Measurements from ENCODE around the gene G3BP2. TPM values are rescaled to one million over a fixed set of nuclear protein-coding genes. Genes with fewer than 3 reads are reported as not detected.
"Not testable (repeated sequence)": the region's sequence is repeated elsewhere in the genome, so short reads cannot be mapped to it uniquely, and the experiment has no call there.

G3BP2 gene
- 35.8 and 36.3 TPM in 2 replicates for total RNA-seq (2014; rRNA removed; shearing (Covaris generic); ENCODE audit: low replicate concordance)

DNA sequence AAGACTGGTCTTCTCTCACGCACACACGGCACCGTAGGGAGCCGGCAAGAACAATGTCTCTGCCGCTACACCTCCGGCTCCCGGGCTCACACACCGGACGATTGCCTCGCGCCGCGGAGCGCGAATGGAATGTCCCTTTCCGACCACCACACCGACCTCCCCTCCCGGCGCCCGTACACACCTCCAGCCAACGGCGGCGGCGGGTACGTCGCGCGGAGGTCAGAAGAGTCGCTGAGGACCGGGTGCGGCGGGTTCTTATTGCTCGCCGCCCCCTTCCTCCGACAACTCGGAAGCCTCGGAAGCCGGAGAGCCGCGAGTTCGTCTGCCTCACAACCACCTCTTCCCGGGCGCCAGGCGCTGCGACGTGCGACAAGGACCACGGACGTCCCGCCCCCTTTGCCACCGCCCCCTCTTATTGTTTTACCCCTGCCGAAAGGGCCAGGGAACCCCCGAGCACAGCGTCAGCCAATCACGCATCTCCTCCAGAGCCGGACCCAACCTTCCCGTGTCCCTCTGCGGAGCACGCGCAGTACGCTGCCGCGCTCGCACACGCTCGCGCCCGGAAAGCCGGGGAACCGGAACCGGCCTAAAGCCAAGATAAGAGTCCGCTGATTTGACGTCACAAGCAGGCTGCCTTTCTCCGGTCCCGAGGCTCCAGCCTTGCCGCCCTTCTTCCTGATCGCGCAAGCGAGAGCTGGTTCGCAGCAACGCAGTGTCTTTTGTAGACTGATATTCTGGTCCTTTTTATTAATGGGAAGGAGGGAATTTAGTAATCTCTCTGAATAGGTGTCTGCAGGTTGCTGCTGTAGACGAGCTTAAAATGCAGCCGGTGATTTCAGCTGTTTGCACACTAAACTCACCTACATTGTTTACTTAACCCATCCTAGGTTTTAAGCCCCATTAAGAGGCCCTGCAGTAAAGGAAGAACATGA is at the start of gene G3BP2:
Gene G3BP2 (minus strand): TSS at position 385 of the 932 bp plus-strand sequence. CDS start 11,386 bp downstream, outside the sequence.
- in situ Hi-C loops (cut with HindIII; ENCODE audit: low pct_unique_long_range_greater_than_20kb, low sequenced_read_pairs) = no loop called here
- DNase-seq (ENCODE audit: low read depth) = peak; percentile 98

DNA sequence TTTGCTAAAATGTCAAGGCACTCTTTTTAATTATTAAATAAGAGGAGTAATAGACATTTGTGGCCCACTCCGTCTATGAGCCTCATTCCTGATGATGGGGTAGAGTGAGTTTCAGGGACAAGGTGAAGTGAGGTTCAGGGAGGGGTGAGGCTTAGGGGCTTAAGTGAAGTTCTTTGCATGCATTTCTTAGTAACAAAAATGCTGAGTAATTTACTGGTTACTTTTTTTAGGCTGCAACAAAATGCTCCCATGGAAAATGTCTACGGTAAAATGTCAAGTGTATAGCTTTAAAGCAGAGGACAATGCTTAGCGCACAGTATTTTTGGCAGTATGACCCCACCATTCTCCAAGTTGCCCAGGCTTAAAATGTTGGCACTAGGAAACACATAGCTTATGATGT is 49.2 kb upstream of the G3BP2 start:
- DNase-seq (ENCODE audit: low read depth) = no peak
- in situ Hi-C loops (cut with HindIII; ENCODE audit: low pct_unique_long_range_greater_than_20kb, low sequenced_read_pairs) = no loop called here

DNA sequence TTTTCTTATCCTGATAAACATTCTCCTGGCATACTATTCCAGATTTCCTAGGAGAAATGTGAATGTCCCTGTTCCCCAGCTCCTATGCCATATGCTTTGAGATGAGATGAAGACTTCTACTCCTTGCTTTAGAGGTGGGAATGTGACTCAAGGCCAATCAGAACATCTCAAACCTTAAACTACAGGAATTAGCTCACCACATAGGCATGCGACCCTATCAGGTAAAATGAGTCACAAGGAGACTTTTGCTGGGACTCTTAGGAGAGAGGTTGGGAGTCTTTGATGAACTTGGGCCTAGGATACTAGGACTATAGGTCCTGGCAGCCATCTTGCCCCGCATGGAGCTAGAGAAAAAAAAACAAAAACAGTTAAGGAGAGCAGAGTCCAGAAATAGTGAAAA is 45.3 kb upstream of the G3BP2 start:
- in situ Hi-C loops (cut with HindIII; ENCODE audit: low pct_unique_long_range_greater_than_20kb, low sequenced_read_pairs) = no loop called here
- DNase-seq (ENCODE audit: low read depth) = no peak

DNA sequence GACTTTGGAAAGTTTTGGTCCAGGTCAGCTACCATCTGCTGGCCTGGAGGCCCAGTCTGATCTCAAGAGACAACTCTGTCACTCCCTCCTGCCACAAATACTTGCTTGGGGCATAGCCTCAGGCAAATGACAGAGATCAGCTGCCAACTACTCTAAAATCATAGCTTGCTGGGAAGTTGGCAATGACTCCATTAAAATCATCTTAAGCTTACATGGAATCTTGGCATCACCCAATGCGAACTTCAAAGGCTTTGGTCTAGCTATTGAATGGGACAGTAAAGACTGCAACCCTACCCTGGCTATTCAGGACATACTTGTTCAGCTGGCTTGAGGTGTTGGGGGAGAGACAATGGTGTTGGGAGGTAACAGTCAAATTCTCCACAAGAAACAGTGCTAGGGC is 44.2 kb upstream of the G3BP2 start:
- no peak for DNase-seq (ENCODE audit: low read depth)
- in situ Hi-C loops (cut with HindIII; ENCODE audit: low pct_unique_long_range_greater_than_20kb, low sequenced_read_pairs) = no loop called here

DNA sequence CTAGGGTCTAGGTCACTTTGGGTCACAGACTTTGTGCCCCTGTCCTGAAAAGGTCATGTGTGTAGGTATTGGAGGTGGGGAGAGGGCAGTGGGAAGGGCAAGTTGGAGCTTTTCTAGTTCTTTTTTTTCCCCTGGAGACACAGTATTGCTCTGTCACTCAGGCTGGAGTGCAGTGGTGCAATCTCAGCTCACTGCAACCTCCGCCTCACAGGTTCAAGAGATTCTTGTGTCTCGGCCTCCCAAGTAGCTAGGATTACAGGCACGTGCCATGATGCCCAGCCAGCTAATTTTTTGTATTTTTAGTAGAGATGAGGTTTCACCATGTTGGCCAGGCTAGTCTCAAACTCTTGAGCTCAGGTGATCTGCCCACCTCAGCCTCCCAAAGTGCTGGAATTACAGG is 42.8 kb upstream of the G3BP2 start:
- DNase-seq (ENCODE audit: low read depth); in situ Hi-C loops (cut with HindIII; ENCODE audit: low pct_unique_long_range_greater_than_20kb, low sequenced_read_pairs): not testable (repeated sequence)

DNA sequence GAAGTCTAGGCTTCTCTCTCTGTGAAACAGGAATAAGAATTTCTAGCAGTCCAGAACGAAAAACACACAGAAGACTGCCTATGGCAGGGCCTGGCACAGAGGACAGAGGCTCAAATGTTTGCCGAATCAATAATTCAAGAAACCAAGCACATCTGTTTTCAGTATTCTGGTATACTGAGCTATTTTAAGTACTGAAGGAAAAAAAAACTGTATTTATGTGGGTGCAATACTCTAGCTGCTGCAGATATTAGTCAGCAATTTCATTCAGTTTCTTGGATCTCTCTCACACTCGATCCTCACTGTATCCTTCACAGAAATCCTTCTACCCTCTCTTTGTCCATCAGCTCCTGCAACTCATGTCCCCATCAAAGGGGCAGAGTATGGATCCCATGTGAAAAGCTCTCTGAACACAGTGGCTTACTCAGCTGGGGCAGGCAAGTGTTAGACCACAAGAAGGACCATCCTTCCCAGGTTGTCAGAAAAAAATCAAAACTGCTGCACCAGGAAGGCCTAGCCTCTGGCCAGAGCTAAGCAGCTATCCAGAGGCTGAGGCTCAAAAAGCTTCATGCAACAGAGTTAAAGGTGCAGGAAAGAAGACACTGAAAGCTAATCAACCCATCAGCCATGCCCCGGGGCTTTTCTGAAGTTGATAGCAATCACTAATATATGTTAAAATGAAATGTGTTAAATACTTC is 42.0 kb upstream of the G3BP2 start:
- in situ Hi-C loops (cut with HindIII; ENCODE audit: low pct_unique_long_range_greater_than_20kb, low sequenced_read_pairs) = no loop called here
- no peak for DNase-seq (ENCODE audit: low read depth)

DNA sequence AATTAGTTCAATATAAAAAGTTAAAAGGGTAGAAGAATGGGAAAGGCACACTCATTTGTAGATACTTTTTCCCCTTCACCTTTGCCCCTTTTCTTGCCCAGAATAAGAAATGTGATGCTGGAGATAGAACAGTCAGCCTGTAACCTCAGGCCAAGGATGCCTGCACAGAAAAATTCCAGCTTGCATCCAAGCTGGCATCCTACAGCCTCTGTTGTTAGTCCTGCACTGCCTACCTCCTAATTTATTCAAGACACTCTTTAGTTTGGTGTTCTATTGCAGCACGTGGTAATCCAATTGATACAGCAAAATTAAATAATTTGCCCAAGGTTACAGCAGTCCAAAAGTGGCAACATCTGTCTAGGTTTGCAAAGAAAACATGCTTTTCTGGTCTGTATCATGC is 41.5 kb upstream of the G3BP2 start:
- in situ Hi-C loops (cut with HindIII; ENCODE audit: low pct_unique_long_range_greater_than_20kb, low sequenced_read_pairs) = no loop called here
- DNase-seq (ENCODE audit: low read depth) = no peak

DNA sequence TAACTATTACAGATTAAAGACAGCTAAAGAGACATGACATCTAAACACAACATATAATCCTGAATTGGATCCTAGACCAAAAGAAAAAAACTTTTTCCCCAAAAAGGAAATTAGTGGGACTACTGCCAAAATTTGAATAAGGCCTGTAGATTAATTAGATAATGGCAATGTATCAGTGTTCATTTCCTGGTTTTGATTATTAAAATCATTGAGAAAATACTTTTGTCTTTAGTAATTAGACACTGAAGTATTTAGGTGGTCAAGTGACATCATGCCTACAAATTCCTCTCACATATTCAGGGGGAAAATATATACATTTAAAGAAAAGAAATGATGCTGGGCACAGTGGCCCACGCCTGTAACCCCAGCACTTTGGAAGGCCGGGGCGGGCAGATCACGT is 40.8 kb upstream of the G3BP2 start:
- no peak for DNase-seq (ENCODE audit: low read depth)
- in situ Hi-C loops (cut with HindIII; ENCODE audit: low pct_unique_long_range_greater_than_20kb, low sequenced_read_pairs) = no loop called here

DNA sequence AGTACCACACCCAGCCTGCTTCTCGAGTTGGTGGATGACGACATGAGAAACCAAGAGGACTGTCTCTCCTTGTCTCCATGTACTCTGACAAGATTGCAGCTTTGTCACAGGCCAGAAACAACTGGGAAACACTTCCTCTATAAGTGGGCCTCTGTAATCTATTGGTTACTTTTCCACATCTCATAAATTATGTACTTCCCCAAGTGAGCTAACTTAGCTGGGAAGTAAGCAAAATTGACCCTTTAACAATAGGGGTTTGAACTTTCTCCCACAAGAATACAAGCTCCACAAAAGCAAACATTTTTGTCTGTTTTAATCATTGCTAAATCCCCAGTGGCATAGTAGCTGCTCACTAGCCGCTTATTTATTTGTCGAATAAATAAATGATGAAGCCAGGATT is 37.0 kb upstream of the G3BP2 start:
- no peak for DNase-seq (ENCODE audit: low read depth)
- in situ Hi-C loops (cut with HindIII; ENCODE audit: low pct_unique_long_range_greater_than_20kb, low sequenced_read_pairs) = no loop called here

DNA sequence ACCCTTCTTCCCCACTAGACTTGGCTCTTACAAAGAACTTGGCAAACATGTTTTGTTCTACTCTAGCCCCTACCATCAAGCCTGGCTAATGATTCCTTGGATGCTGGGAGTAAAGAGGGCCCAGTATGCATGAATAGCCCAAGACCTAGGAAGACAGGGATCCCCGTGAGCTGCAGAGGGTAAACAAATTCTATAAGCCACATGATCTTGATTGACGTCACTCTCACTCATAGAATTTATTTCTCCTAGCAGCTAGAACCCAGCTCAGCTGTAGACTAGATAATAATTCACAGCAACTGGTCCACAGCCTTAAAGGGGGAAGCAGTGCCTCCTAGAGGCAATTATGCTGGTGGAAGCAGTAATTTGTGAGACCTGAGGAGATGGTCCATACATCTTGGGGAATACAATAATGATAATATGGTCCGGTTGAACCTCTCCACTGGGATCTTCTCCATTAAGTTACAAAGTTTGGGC is 35.0 kb upstream of the G3BP2 start:
- in situ Hi-C loops (cut with HindIII; ENCODE audit: low pct_unique_long_range_greater_than_20kb, low sequenced_read_pairs) = no loop called here

DNA sequence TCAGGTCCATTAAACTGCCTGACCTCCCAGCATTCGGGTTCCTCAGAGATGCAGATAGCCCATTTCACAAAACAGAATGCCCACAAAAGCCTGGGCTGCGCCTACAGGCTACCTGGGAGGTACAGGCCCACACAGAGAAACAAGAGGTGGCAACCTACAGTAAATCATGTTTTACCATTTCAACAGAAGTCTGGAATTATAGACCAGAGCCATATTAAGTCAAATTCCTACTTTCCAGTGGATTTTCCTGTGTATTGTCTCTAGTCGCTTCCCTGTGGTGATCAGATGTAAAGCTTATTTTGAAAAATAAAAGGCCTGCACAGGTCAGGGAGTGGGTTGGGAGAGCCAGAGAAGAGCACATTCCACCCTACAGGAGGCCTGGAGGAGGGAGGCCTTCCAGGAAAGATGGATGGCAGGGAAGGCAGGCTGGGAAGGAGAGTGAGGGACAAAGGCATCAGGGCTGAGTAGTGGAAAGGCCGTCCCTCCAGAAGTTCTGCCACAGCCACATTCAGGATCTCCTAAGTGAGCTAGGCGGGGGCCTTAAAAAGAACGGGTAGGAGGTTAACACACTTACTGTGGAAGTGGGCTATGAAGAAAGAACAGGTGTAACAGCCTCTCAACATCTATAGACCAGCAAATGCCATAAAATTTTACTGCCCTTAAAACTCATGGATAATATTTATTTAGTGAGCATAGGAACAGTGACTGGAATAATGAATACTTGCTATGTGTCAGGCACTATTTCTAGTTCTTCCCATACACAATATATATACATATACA is 32.2 kb upstream of the G3BP2 start:
- in situ Hi-C loops (cut with HindIII; ENCODE audit: low pct_unique_long_range_greater_than_20kb, low sequenced_read_pairs) = no loop called here
- no peak for DNase-seq (ENCODE audit: low read depth)

More for the DNA sequence above, 35.0 kb upstream of the G3BP2 start:
- peak; percentile 8 for DNase-seq (ENCODE audit: low read depth)

DNA sequence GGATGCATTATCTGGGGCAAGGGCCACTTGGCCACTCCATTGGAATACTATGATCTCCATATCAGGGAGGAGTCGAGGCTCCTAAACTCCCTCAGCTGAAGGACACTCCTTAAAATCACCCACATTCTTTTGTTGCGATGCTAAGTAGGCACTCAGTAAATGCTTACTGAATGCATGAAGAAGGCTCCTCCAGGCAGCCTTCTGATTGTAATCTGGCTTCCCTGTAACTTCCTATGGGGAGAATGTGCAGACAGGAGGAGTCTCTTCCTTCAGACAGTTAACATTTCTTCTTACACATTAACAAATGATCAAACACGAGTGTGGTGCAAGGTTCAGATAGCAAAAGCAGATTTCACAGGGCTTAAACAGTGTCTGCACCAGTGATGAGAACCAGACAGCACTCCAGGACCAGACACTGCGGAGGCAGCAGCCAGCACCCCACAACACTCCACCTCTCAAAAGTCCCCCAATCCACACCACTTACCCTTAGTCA is 29.8 kb upstream of the G3BP2 start:
- in situ Hi-C loops (cut with HindIII; ENCODE audit: low pct_unique_long_range_greater_than_20kb, low sequenced_read_pairs) = no loop called here
- DNase-seq (ENCODE audit: low read depth) = no peak

DNA sequence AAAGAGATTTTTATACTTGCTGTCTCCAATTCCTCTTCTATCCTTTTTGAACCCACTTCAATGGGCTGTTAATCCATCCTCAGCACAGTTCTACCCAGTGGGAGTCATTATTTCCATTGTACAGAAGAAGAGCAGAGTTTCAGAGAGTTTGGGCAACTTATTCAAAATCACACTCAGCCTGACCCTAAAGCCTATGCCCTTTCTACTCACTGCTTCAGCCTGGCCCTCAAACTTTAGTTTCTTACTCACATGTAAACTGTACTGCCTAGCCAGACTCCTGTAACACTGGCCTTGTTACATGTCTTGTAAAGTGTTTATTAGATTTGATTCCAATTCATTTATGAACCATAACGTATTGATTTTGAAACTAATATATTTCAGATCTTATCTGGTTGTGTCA is 26.1 kb upstream of the G3BP2 start:
- in situ Hi-C loops (cut with HindIII; ENCODE audit: low pct_unique_long_range_greater_than_20kb, low sequenced_read_pairs) = no loop called here
- DNase-seq (ENCODE audit: low read depth) = no peak

DNA sequence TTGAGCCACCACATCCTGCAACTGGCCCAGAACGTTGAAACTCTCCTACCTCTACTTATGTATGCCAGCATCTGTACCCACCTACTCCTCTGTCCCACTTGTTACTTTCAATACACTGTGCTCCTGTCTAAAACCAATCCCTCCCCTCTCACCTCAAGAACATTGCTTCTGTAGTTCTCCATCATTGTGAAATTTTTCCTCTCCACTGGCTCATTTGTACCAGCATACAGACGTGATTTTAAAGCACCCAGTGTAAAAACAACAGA is 25.7 kb upstream of the G3BP2 start:
- in situ Hi-C loops (cut with HindIII; ENCODE audit: low pct_unique_long_range_greater_than_20kb, low sequenced_read_pairs) = no loop called here
- DNase-seq (ENCODE audit: low read depth) = no peak

DNA sequence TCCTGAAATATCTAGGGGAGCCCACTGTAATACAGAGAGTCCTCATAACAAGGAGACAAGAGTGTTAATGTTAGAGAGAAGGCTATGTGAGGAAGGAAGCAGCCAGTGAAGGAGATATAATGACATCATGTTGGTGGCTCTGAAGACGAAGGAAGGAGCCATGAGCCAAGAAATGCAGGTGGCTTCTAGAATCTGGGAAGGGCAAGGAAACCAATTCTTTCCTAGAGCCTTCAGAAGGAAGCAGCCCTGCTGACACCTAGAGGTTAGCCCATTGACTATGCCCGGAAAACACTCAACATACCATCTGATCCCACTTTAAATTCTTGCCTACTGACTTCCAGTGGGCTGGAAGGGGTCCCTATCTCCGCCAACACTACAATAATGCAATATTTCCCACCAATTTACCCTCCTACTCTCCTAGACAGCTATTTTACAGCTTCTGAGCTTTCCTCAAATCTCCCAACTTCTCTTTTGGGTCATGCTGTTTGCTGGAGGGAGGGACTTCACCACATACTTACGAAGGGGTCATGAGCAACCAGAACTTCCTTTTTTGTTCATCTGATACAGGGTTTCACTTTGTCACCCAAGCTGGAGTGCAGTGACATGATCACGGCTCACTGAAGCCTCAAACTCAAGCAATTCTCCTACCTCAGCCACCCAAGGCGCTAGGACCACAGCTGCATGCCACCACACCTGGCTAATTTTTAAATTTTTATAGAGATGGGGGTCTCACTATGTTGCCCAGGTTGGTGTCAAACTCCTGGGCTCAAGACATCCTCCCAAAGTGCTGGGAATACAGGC is 25.2 kb upstream of the G3BP2 start:
- in situ Hi-C loops (cut with HindIII; ENCODE audit: low pct_unique_long_range_greater_than_20kb, low sequenced_read_pairs) = no loop called here
- no peak for DNase-seq (ENCODE audit: low read depth)

DNA sequence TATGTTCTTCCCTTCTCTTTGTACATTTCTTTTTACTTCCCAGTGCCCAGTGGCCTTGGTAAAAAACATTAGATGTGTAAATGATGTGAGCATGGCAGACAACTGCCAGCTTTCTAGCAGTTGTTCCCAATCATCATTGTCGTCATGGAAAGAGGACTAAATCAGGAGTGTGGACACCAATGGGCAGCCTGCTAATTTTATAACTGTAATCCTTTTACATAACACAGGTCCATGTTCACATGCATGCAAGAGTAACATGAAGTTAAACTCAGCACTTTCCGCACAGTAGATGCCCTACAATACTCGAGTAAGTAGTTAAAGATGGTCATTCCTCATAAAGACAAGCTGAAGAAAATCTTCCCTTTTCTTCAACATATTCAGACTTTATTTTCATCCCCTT is 23.4 kb upstream of the G3BP2 start:
- in situ Hi-C loops (cut with HindIII; ENCODE audit: low pct_unique_long_range_greater_than_20kb, low sequenced_read_pairs) = no loop called here
- no peak for DNase-seq (ENCODE audit: low read depth)

DNA sequence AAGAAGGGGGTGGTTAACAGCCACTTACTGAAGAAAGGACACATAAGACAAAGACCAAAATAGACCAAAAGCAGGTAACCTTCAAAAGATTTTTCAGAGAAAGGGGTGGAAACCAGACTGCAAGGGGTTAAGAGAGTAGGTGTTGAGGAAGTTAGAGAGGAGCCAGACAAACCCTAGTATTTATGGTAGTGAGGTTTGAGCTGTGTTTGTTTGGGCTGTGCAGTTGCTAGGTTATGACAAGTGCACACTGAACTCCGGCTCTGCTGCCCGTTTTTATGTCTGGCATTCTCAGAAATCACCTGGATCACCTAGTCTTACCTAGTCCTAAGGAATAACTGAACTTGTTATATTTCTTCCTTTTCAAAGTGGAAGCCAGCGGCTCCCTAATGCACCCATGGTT is 22.9 kb upstream of the G3BP2 start:
- in situ Hi-C loops (cut with HindIII; ENCODE audit: low pct_unique_long_range_greater_than_20kb, low sequenced_read_pairs) = no loop called here
- DNase-seq (ENCODE audit: low read depth) = no peak

DNA sequence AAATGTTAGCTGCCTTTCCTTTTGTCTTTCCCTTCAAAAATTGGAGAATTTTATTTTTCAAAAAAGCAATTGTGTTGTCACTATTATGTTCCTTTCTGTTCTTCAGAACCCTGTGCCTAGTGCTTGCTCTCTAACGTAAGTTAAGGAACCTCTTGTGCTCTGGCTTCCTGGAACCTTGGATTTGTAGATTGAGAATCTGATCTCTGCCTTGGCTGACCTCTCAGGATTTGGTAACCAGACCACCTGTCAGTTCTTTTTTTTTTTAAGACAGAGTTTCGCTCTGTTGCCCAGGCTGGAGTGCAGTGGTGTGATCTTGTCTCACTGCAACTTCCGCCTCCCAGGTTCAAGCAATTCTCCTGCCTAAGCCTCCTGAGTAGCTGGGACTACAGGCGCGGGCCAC is 18.9 kb upstream of the G3BP2 start:
- DNase-seq (ENCODE audit: low read depth); in situ Hi-C loops (cut with HindIII; ENCODE audit: low pct_unique_long_range_greater_than_20kb, low sequenced_read_pairs): not testable (repeated sequence)
